ENCODE data around the gene ZMYND8. TPM values are rescaled to one million over a fixed set of nuclear protein-coding genes. Genes with fewer than 3 reads are reported as not detected.
"Not testable (repeated sequence)": the region's sequence is repeated elsewhere in the genome, so short reads cannot be mapped to it uniquely, and the experiment has no call there.

ZMYND8 gene
- total and polyA plus RNA-seq, 11 donors, result 11.3 to 46.4 (median 28.7) TPM

- H3K27ac ChIP-seq, result no peak overlapping the region
- peaks cover 0 to 13% (median 5%) of the 10 kb centered on the region in 12 donors for H3K4me1 ChIP-seq
- DNase-seq (no peak), ATAC-seq (no peak)
- H3K4me3 ChIP-seq, result no peak overlapping the region
- H3K9me3 ChIP-seq, result no peaks in the 10 kb centered on the region
- intact Hi-C loops (cut with DNase I), result no loop called here
- peaks cover 0 to 86% (median 56%) of the 10 kb centered on the region in 9 donors for H3K36me3 ChIP-seq
- no peak for TF ChIP-seq POLR2A (IDR thresholded peaks at IDR 0.05)
- TF ChIP-seq CTCF (IDR thresholded peaks at IDR 0.05), result no peak
- no peaks in the 10 kb centered on the region for H3K27me3 ChIP-seq
- WGBS, 4 donors, result 94 to 99% (median 97%) methylated on average over 4 of the region's 4 CpGs
These were observed 113.5 kb downstream of the ZMYND8 start for GRCh38 chr20:47243003-47243402.

GRCh38 chr20:47241345-47241781, 115.1 kb downstream of the ZMYND8 start:
- peaks cover 0 to 86% (median 54%) of the 10 kb centered on the region in 9 donors for H3K36me3 ChIP-seq
- TF ChIP-seq POLR2A (IDR thresholded peaks at IDR 0.05) (no peak), CTCF (IDR thresholded peaks at IDR 0.05) (no peak)
- peaks cover 0 to 8% (median 5%) of the 10 kb centered on the region in 12 donors for H3K4me1 ChIP-seq
- peak; percentile 28 to 88 (median 70) for ATAC-seq
- DNase-seq, result peak in 2 of 5 donors; percentile 31 to 47
- H3K27ac ChIP-seq, result no peak overlapping the region
- no peaks in the 10 kb centered on the region for H3K9me3 ChIP-seq
- intact Hi-C loops (cut with DNase I), result no loop called here
- no peaks in the 10 kb centered on the region for H3K27me3 ChIP-seq
- no peak overlapping the region for H3K4me3 ChIP-seq
- 76 to 86% (median 83%) methylated on average over 8 of the region's 8 CpGs for WGBS, 4 donors

- H3K9me3 ChIP-seq; H3K27me3 ChIP-seq; ATAC-seq; intact Hi-C loops (cut with DNase I); DNase-seq; H3K4me3 ChIP-seq; H3K27ac ChIP-seq; H3K4me1 ChIP-seq: not testable (repeated sequence)
- WGBS, 4 donors, result 97 to 98% (median 97%) methylated on average over 20 of the region's 20 CpGs
- peaks cover 0 to 86% (median 56%) of the 10 kb centered on the region in 9 donors for H3K36me3 ChIP-seq
These were observed 116.4 kb downstream of the ZMYND8 start for GRCh38 chr20:47240096-47240495.

- DNase-seq (no peak), ATAC-seq (no peak)
- 92 to 95% (median 93%) methylated on average over 6 of the region's 6 CpGs for WGBS, 4 donors
- Histone ChIP-seq H3K27me3 (no peaks in the 10 kb centered on the region), H3K4me3 (no peak overlapping the region), H3K9me3 (no peaks in the 10 kb centered on the region), H3K4me1 (peaks cover 0 to 8% (median 5%) of the 10 kb centered on the region in 12 donors), H3K27ac (no peak overlapping the region), H3K36me3 (peaks cover 0 to 86% (median 56%) of the 10 kb centered on the region in 9 donors)
- TF ChIP-seq POLR2A (IDR thresholded peaks at IDR 0.05), result no peak
- no peak for TF ChIP-seq CTCF (IDR thresholded peaks at IDR 0.05)
- intact Hi-C loops (cut with DNase I), result no loop called here
These were observed 116.8 kb downstream of the ZMYND8 start for GRCh38 chr20:47239719-47240067.

Measured in heart left ventricle (tissue), 16 donors.